ENCODE data around the gene HBA2. TPM values are rescaled to one million over a fixed set of nuclear protein-coding genes. Genes with fewer than 3 reads are reported as not detected.
"Not testable (repeated sequence)": the region's sequence is repeated elsewhere in the genome, so short reads cannot be mapped to it uniquely, and the experiment has no call there.

The HBA2 gene
- total RNA-seq, 6 experiments from 2014 or later = 17.8 to 522 (median 55.9) TPM

- H3K27me3 ChIP-seq; intact Hi-C loops (cut with DNase I); H3K4me3 ChIP-seq; DNase-seq; H3K27ac ChIP-seq; ATAC-seq; H3K9me3 ChIP-seq; H3K4me1 ChIP-seq: not testable (repeated sequence)
- WGBS (ENCODE audit: insufficient coverage, low coverage, low lambda C conversion rate, missing lambda C conversion rate) = 81% methylated on average over 5 of the region's 14 CpGs
- peaks cover 0 to 65% (median 15%) of the 10 kb centered on the region in 4 donors for H3K36me3 ChIP-seq
Observed at GRCh38 chr16:211631-212180, 39.0 kb downstream of the HBA2 start.

GRCh38 chr16:212999-213398 is 40.3 kb downstream of the HBA2 start:
- intact Hi-C loops (cut with DNase I) = no loop called here
- WGBS (ENCODE audit: insufficient coverage, low coverage, low lambda C conversion rate, missing lambda C conversion rate) = 92% methylated on average over 2 of the region's 3 CpGs
- no peaks in the 10 kb centered on the region for H3K9me3 ChIP-seq
- TF ChIP-seq POLR2A (IDR thresholded peaks at IDR 0.05) (no peak), CTCF (IDR thresholded peaks at IDR 0.05) (no peak)
- H3K4me3 ChIP-seq = no peak overlapping the region
- DNase-seq (no peak), ATAC-seq (no peak)
- no peaks in the 10 kb centered on the region for H3K4me1 ChIP-seq
- H3K27ac ChIP-seq = no peak overlapping the region
- H3K27me3 ChIP-seq = no peaks in the 10 kb centered on the region
- peaks cover 0 to 62% (median 13%) of the 10 kb centered on the region in 4 donors for H3K36me3 ChIP-seq

GRCh38 chr16:220021-220420 is 47.3 kb downstream of the HBA2 start:
- H3K27ac ChIP-seq = no peak overlapping the region
- H3K4me1 ChIP-seq = no peaks in the 10 kb centered on the region
- peaks cover 0 to 75% (median 17%) of the 10 kb centered on the region in 4 donors for H3K36me3 ChIP-seq
- no peak overlapping the region for H3K4me3 ChIP-seq
- DNase-seq (no peak), ATAC-seq (no peak)
- H3K9me3 ChIP-seq = no peaks in the 10 kb centered on the region
- intact Hi-C loops (cut with DNase I) = no loop called here
- TF ChIP-seq CTCF (IDR thresholded peaks at IDR 0.05) (no peak), POLR2A (IDR thresholded peaks at IDR 0.05) (no peak)
- H3K27me3 ChIP-seq = no peaks in the 10 kb centered on the region
- WGBS (ENCODE audit: insufficient coverage, low coverage, low lambda C conversion rate, missing lambda C conversion rate) = 70% methylated on average over 4 of the region's 4 CpGs

Small RNAs within 50 kb of the gene (small RNA-seq; reads per million reads assigned to genes)
- 0 reads per million in 2 experiments for gene RF00019

Other genes with a start within 250 kb of the HBA2 start
- gene POLR3K, start 119.3 kb upstream of the HBA2 start, total RNA-seq = 1 to 10 TPM; 3.5 to 6.3 (median 4.3) TPM
- 10 to 100 TPM; 11.7 to 15.9 (median 14.8) TPM for gene SNRNP25, start 119.0 kb upstream of the HBA2 start, total RNA-seq
- 10 to 100 TPM in 1 of 6 experiments, 1 to 10 TPM in 5; 5.0 to 14.3 (median 7.1) TPM for gene RHBDF1, start 100.2 kb upstream of the HBA2 start, total RNA-seq
- 10 to 100 TPM; 20.7 to 76.4 (median 26.9) TPM for gene MPG, start 94.7 kb upstream of the HBA2 start, total RNA-seq
- gene NPRL3, start 34.2 kb upstream of the HBA2 start, total RNA-seq = 10 to 100 TPM; 12.7 to 20.0 (median 13.9) TPM
- under 1 TPM in 1 of 6 experiments, not detected in 5; 0.81 TPM for gene HBZ, start 20.2 kb upstream of the HBA2 start, total RNA-seq
- gene HBM, start 6.9 kb upstream of the HBA2 start, total RNA-seq = 1 to 10 TPM in 4 of 6 experiments, not detected in 2; 1.1 to 8.4 (median 2.0) TPM
- gene HBA1, start 3.8 kb downstream of the HBA2 start, total RNA-seq = 100 to 1,000 TPM in 3 of 6 experiments, 10 to 100 TPM in 1, 1 to 10 TPM in 2; 8.0 to 789 (median 84.3) TPM
- gene HBQ1, start 7.6 kb downstream of the HBA2 start, total RNA-seq = under 1 TPM in 1 of 6 experiments, not detected in 5; 0.47 TPM
- gene LUC7L, start 56.6 kb downstream of the HBA2 start, total RNA-seq = 10 to 100 TPM; 18.9 to 30.2 (median 20.4) TPM
- gene FAM234A, start 61.9 kb downstream of the HBA2 start, total RNA-seq = 10 to 100 TPM; 31.7 to 64.8 (median 41.9) TPM
- 1 to 10 TPM in 1 of 6 experiments, under 1 TPM in 5; 0.37 to 1.3 (median 0.80) TPM for gene RGS11, start 103.1 kb downstream of the HBA2 start, total RNA-seq
- not detected for gene ARHGDIG, start 107.7 kb downstream of the HBA2 start, total RNA-seq
- not detected for gene PDIA2, start 110.3 kb downstream of the HBA2 start, total RNA-seq
- 10 to 100 TPM in 3 of 6 experiments, 1 to 10 TPM in 3; 5.5 to 17.4 (median 9.4) TPM for gene AXIN1, start 179.8 kb downstream of the HBA2 start, total RNA-seq
- 10 to 100 TPM; 29.9 to 64.7 (median 32.6) TPM for gene MRPL28, start 197.7 kb downstream of the HBA2 start, total RNA-seq
- gene PGAP6, start 209.1 kb downstream of the HBA2 start, total RNA-seq = 10 to 100 TPM; 24.3 to 44.6 (median 28.0) TPM
- gene NME4, start 224.3 kb downstream of the HBA2 start, total RNA-seq = 10 to 100 TPM; 50.3 to 83.6 (median 61.0) TPM
- 100 to 1,000 TPM in 3 of 6 experiments, 10 to 100 TPM in 3; 73.6 to 169 (median 97.0) TPM for gene DECR2, start 229.0 kb downstream of the HBA2 start, total RNA-seq